ENCODE results near the gene SEC16A. TPM values are rescaled to one million over a fixed set of nuclear protein-coding genes. Genes with fewer than 3 reads are reported as not detected.

SEC16A gene
- total RNA-seq, 5 donors from 2014 or later (not counting 1 experiment from before 2014, with no cell fraction given): 76.3 to 99.0 (median 92.4) TPM

DNA sequence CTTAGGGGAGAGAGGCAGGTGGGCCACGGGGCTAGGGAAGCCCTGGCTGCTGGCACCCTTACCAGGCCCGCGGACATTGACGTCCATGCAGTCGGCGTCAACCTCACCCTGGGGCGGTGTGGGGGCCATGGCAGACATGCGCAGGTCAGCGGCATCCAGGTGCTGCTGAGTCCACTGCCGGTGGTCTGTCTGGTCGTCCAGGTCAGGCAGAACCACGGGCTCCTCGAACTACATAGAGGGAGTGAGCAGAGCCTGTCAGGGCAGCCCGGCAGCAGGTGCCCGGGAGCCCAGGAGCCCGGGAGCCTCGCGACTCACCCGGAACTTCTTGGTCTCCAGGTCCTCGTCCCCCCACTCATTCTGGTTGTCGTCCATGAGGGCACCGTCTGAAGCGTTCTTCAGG is 18.8 kb upstream of the SEC16A start:
- Mint-ChIP-seq H3K4me1 (no peaks in the 10 kb centered on the region), H3K4me3 (no peak overlapping the region), H3K9me3 (no peaks in the 10 kb centered on the region), H3K36me3 (peaks cover 20% of the 10 kb centered on the region), H3K27ac (no peak overlapping the region), H3K27me3 (no peaks in the 10 kb centered on the region)
- Histone ChIP-seq H3K9me3 (no peaks in the 10 kb centered on the region), H3K4me3 (ENCODE audit: control insufficient read depth in 1 of 2, extremely low read depth in 1 of 2, low read length in 1 of 2) (no peak overlapping the region), H3K36me3 (ENCODE audit: control insufficient read depth in 2 of 2, extremely low read depth in 1 of 2, insufficient read depth in 1 of 2, low read length in 1 of 2) (peaks cover 48 to 86% of the 10 kb centered on the region in 2 donors), H3K27me3 (replicated peaks in 1 of 2; ENCODE audit: control insufficient read depth in 2 of 2, extremely low read depth in 1 of 2, insufficient read depth in 2 of 2, low read length in 1 of 2) (no peaks in the 10 kb centered on the region), H3K4me1 (ENCODE audit: control insufficient read depth in 1 of 2, extremely low read depth in 1 of 2, insufficient read depth in 2 of 2, low read length in 2 of 2) (no peaks in the 10 kb centered on the region), H3K27ac (ENCODE audit: low read length) (no peak overlapping the region)
- WGBS (ENCODE audit: insufficient coverage): 97% methylated on average over 22 of the region's 23 CpGs
- ATAC-seq (replicated peaks in 1 of 4) (no peak), DNase-seq (no peak)
- ChIA-PET POLR2A (no interaction called here), CTCF (no interaction called here)

DNA sequence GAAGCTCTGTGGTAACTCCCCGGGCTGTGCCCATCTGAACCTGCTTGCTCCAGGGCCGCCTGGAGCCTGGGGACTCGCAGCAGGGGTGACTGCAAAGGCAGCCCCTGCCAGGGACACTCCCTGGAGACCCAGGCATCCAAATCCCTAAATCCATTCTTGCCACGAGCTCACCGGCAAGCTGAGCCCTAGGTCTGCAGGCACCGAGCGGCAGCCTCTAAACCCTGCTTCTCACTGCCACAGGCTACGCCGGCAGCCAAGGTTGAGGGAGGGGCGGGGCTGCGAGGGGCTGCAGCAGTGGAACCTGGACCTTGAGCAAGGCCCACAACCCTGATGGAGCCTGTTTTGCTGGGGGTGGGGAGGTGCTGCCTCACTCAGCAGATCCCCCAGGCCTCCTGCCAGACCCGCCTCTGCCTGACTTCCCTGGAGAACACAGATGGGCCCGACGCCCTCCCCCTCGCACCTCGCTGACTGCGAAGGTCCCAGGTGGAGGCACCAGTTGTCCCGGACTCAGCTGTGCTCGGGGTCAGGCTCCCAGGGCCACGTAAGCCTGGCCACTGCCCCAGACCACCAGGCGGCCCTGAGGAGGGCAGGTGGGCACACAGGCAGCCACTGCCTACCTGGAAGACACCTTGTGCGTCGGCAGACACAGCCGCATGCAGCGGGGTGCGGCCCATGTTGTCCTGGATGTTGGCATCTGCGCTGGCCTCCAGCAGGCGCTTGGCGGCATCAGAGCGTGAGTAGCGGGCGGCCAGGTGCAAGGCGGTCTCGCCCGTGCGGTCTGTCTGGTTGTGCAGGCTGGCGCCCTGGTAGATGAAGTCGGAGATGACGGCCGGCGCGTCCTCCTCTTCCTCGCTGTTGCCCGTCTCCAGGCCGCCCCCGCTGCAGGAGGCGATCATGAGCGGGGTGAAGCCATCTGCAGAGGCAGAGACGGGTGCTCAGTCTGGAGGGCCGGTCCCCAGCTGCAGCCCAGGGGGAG is 17.4 kb upstream of the SEC16A start:
- H3K4me3 ChIP-seq (ENCODE audit: control insufficient read depth in 1 of 2, extremely low read depth in 1 of 2, low read length in 1 of 2): no peak overlapping the region
- Mint-ChIP-seq H3K36me3 (peaks cover 19% of the 10 kb centered on the region), H3K4me1 (no peaks in the 10 kb centered on the region), H3K4me3 (no peak overlapping the region), H3K27ac (no peak overlapping the region), H3K27me3 (no peaks in the 10 kb centered on the region), H3K9me3 (no peaks in the 10 kb centered on the region)
- H3K27ac ChIP-seq (ENCODE audit: low read length): no peak overlapping the region
- ATAC-seq (replicated peaks in 1 of 4): no peak
- 98% methylated on average over 36 of the region's 50 CpGs for WGBS (ENCODE audit: insufficient coverage)
- no peaks in the 10 kb centered on the region for H3K27me3 ChIP-seq (replicated peaks in 1 of 2; ENCODE audit: control insufficient read depth in 2 of 2, extremely low read depth in 1 of 2, insufficient read depth in 2 of 2, low read length in 1 of 2)
- DNase-seq: no peak
- no peaks in the 10 kb centered on the region for H3K4me1 ChIP-seq (ENCODE audit: control insufficient read depth in 1 of 2, extremely low read depth in 1 of 2, insufficient read depth in 2 of 2, low read length in 2 of 2)
- peaks cover 41 to 80% of the 10 kb centered on the region in 2 donors for H3K36me3 ChIP-seq (ENCODE audit: control insufficient read depth in 2 of 2, extremely low read depth in 1 of 2, insufficient read depth in 1 of 2, low read length in 1 of 2)
- CTCF ChIA-PET: no interaction called here
- POLR2A ChIA-PET: interaction anchor here in 1 of 2 donors (0.7 kb wide), 1 partner anchor 71 kb away, joined by 4 read pairs; no protein-coding TSS in a partner anchor
- H3K9me3 ChIP-seq: no peaks in the 10 kb centered on the region

GRCh38 chr9:136499071-136499934 is 16.5 kb upstream of the SEC16A start:
- DNase-seq: no peak
- CTCF ChIA-PET: no interaction called here
- Histone ChIP-seq H3K36me3 (ENCODE audit: control insufficient read depth in 2 of 2, extremely low read depth in 1 of 2, insufficient read depth in 1 of 2, low read length in 1 of 2) (peaks cover 31 to 77% of the 10 kb centered on the region in 2 donors), H3K9me3 (no peaks in the 10 kb centered on the region), H3K27me3 (replicated peaks in 1 of 2; ENCODE audit: control insufficient read depth in 2 of 2, extremely low read depth in 1 of 2, insufficient read depth in 2 of 2, low read length in 1 of 2) (no peaks in the 10 kb centered on the region), H3K4me1 (ENCODE audit: control insufficient read depth in 1 of 2, extremely low read depth in 1 of 2, insufficient read depth in 2 of 2, low read length in 2 of 2) (no peaks in the 10 kb centered on the region), H3K4me3 (ENCODE audit: control insufficient read depth in 1 of 2, extremely low read depth in 1 of 2, low read length in 1 of 2) (no peak overlapping the region), H3K27ac (ENCODE audit: low read length) (no peak overlapping the region)
- H3K27ac Mint-ChIP-seq: no peak overlapping the region
- peaks cover 19% of the 10 kb centered on the region for H3K36me3 Mint-ChIP-seq
- no peaks in the 10 kb centered on the region for H3K27me3 Mint-ChIP-seq
- no peak for ATAC-seq (replicated peaks in 1 of 4)
- H3K4me1 Mint-ChIP-seq: no peaks in the 10 kb centered on the region
- POLR2A ChIA-PET: no interaction called here
- 93% methylated on average over 42 of the region's 46 CpGs for WGBS (ENCODE audit: insufficient coverage)
- H3K4me3 Mint-ChIP-seq: no peak overlapping the region
- H3K9me3 Mint-ChIP-seq: no peaks in the 10 kb centered on the region

GRCh38 chr9:136497916-136498695 is 15.3 kb upstream of the SEC16A start:
- Mint-ChIP-seq H3K36me3 (peaks cover 19% of the 10 kb centered on the region), H3K27me3 (no peaks in the 10 kb centered on the region), H3K27ac (no peak overlapping the region), H3K4me1 (no peaks in the 10 kb centered on the region), H3K4me3 (no peak overlapping the region), H3K9me3 (no peaks in the 10 kb centered on the region)
- ChIA-PET CTCF (no interaction called here), POLR2A (no interaction called here)
- DNase-seq: no peak
- no peak overlapping the region for H3K27ac ChIP-seq (ENCODE audit: low read length)
- no peak for ATAC-seq (replicated peaks in 1 of 4)
- H3K4me1 ChIP-seq (ENCODE audit: control insufficient read depth in 1 of 2, extremely low read depth in 1 of 2, insufficient read depth in 2 of 2, low read length in 2 of 2): no peaks in the 10 kb centered on the region
- H3K4me3 ChIP-seq (ENCODE audit: control insufficient read depth in 1 of 2, extremely low read depth in 1 of 2, low read length in 1 of 2): no peak overlapping the region
- no peaks in the 10 kb centered on the region for H3K27me3 ChIP-seq (replicated peaks in 1 of 2; ENCODE audit: control insufficient read depth in 2 of 2, extremely low read depth in 1 of 2, insufficient read depth in 2 of 2, low read length in 1 of 2)
- no peaks in the 10 kb centered on the region for H3K9me3 ChIP-seq
- WGBS (ENCODE audit: insufficient coverage): 92% methylated on average over 17 of the region's 28 CpGs
- H3K36me3 ChIP-seq (ENCODE audit: control insufficient read depth in 2 of 2, extremely low read depth in 1 of 2, insufficient read depth in 1 of 2, low read length in 1 of 2): peaks cover 29 to 65% of the 10 kb centered on the region in 2 donors

DNA sequence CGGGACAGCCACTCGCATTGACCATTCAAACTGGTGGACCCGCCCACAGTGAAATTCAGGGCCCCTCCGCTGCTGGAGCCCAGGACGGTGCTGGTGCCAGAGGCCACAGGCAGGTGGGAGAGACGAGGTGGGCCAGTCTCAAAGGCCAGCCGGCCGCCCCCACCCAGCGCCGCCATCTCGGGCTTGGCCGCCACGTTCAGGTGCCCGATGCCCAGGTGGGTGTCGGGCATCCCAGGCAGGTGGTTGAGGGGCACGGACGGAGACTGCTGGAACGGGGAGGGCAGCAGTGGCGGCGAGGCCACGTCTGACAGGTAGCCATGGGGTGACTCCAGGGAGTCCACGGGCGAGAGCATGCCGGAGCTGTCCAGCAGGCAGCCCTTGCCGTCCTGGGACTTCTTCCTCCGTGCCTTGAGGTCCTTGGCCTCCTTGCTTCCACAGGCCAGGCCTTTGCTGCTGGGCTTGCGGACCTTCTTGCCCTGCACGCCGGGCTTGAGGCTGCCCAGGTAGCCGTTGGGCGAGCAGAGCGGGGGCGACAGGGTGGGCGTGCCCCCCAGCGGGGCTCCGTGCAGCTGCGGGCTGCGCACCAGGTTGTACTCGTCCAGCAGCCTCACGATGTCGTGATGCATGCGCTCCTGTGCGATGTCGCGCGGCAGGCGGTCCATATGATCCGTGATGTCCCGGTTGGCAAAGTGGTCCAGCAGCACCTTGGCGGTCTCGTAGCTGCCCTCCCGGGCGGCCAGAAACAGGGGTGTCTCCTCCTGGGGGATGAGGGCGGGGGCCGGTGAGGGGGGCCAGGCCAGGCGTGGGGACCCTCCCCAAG is 14.2 kb upstream of the SEC16A start:
- peaks cover 18% of the 10 kb centered on the region for H3K36me3 Mint-ChIP-seq

More for the DNA sequence above, 14.2 kb upstream of the SEC16A start:
- Mint-ChIP-seq H3K9me3 (no peaks in the 10 kb centered on the region), H3K4me3 (no peak overlapping the region), H3K4me1 (no peaks in the 10 kb centered on the region), H3K27me3 (no peaks in the 10 kb centered on the region), H3K27ac (no peak overlapping the region)
- ChIA-PET POLR2A (no interaction called here), CTCF (no interaction called here)
- Histone ChIP-seq H3K36me3 (ENCODE audit: control insufficient read depth in 2 of 2, extremely low read depth in 1 of 2, insufficient read depth in 1 of 2, low read length in 1 of 2) (peaks cover 26 to 57% of the 10 kb centered on the region in 2 donors), H3K9me3 (no peaks in the 10 kb centered on the region), H3K4me3 (ENCODE audit: control insufficient read depth in 1 of 2, extremely low read depth in 1 of 2, low read length in 1 of 2) (no peak overlapping the region), H3K4me1 (ENCODE audit: control insufficient read depth in 1 of 2, extremely low read depth in 1 of 2, insufficient read depth in 2 of 2, low read length in 2 of 2) (no peaks in the 10 kb centered on the region), H3K27ac (ENCODE audit: low read length) (no peak overlapping the region), H3K27me3 (replicated peaks in 1 of 2; ENCODE audit: control insufficient read depth in 2 of 2, extremely low read depth in 1 of 2, insufficient read depth in 2 of 2, low read length in 1 of 2) (no peaks in the 10 kb centered on the region)
- 94% methylated on average over 52 of the region's 56 CpGs for WGBS (ENCODE audit: insufficient coverage)
- DNase-seq (no peak), ATAC-seq (replicated peaks in 1 of 4) (no peak)
